SU-DHL-6 (cell line): Measurements from ENCODE around the gene MAML1.

Source experiments
- H2AFZ ChIP-seq: fragments of 200-600 bp; sonication (generic); 2 replicates; pipeline ENCODE4 v1.6.1; 2014; ENCODE audit warnings: low read depth, mild to moderate bottlenecking, moderate library complexity, mixed read lengths, antibody characterized with exemption, low read length; ENCODE audit not compliant: severe bottlenecking
- H3F3A ChIP-seq: fragments of 200-600 bp; shearing (Covaris generic); 2 replicates; pipeline ENCODE4 v1.6.0; 2016; ENCODE audit warnings: antibody characterized with exemption, mild to moderate bottlenecking; ENCODE audit not compliant: insufficient read depth
- H3K27ac ChIP-seq: fragments of 200-600 bp; sonication (generic); 2 replicates; pipeline ENCODE4 v1.5.1; 2016; ENCODE audit warnings: low read depth, mild to moderate bottlenecking, low read length, moderate library complexity, mixed read lengths
- H3K27me3 ChIP-seq: fragments of 200-600 bp; sonication (generic), shearing (Covaris generic); 2 replicates; pipeline ENCODE4 v1.6.0; 2014; ENCODE audit warnings: mild to moderate bottlenecking, low read length
- H3K36me3 ChIP-seq: fragments of 200-600 bp; sonication (generic); 2 replicates; pipeline ENCODE4 v1.6.1; 2014; ENCODE audit warnings: mild to moderate bottlenecking, low read length, mixed read lengths
- H3K4me2 ChIP-seq: fragments of 300-600, 200-600 bp; shearing (Covaris generic), sonication (generic); 2 replicates; pipeline ENCODE4 v1.6.0; 2014; ENCODE audit warnings: low read length, low read depth, mild to moderate bottlenecking; ENCODE audit not compliant: poor library complexity, severe bottlenecking
- H3K4me3 ChIP-seq: fragments of 200-600 bp; sonication (generic); 2 replicates; pipeline ENCODE4 v1.5.1; 2014; ENCODE audit warnings: antibody characterized with exemption, low read length, mild to moderate bottlenecking, mixed read lengths; ENCODE audit not compliant: insufficient read depth, poor library complexity, severe bottlenecking
- H3K79me2 ChIP-seq: fragments of 200-600 bp; sonication (generic); 2 replicates; pipeline ENCODE4 v1.6.1; 2014; ENCODE audit warnings: mild to moderate bottlenecking, low read length, moderate library complexity; ENCODE audit not compliant: insufficient read depth
- H3K9ac ChIP-seq: fragments of 200-600 bp; sonication (generic); 2 replicates; pipeline ENCODE4 v1.7.0; 2014; ENCODE audit warnings: mild to moderate bottlenecking, low read length
- H3K9me2 ChIP-seq: fragments of 200-600 bp; sonication (generic); replicated peaks from 2 replicates; pipeline ENCODE4 v1.6.1; 2014; ENCODE audit warnings: low read length; ENCODE audit not compliant: insufficient read depth
- H3K9me3 ChIP-seq: fragments of 200-600 bp; sonication (generic); 2 replicates; pipeline ENCODE4 v1.6.1; 2014; ENCODE audit warnings: low read length, mixed read lengths; ENCODE audit not compliant: insufficient read depth
- H4K20me1 ChIP-seq: fragments of 200-600 bp; sonication (generic); 2 replicates; pipeline ENCODE4 v1.6.1; 2014; ENCODE audit warnings: low read depth, mild to moderate bottlenecking, antibody characterized with exemption, low read length, moderate library complexity, mixed read lengths
- CTCF ChIP-seq: fragments of 200-600 bp; sonication (generic); IDR thresholded peaks from one replicate; pipeline ENCODE4 v1.5.1; 2017; ENCODE audit warnings: antibody characterized with exemption, mild to moderate bottlenecking, low read length, moderate library complexity; ENCODE audit not compliant: insufficient read depth, poor library complexity, severe bottlenecking
- EZH2phosphoT487 ChIP-seq: fragments of 200-600 bp; sonication (generic), shearing (Covaris generic); conservative IDR thresholded peaks from 2 replicates; pipeline ENCODE4 v1.6.1; 2018; ENCODE audit warnings: mild to moderate bottlenecking, antibody characterized with exemption, low read length, moderate library complexity, mixed read lengths

Gene MAML1

GRCh38 chr5:179767496-179768100 lies 35.0 kb downstream of the MAML1 start:
- Histone ChIP-seq H3F3A (peaks cover 4% of the 10 kb centered on the region; the same call in 1 of the 2 replicates), H3K4me2 (no peak overlapping the region), H2AFZ (no peak overlapping the region), H3K9me2 (no peaks in the 10 kb centered on the region), H3K9ac (no peak overlapping the region), H3K9me3 (no peaks in the 10 kb centered on the region), H3K27ac (no peak overlapping the region), H3K79me2 (peaks cover 32% of the 10 kb centered on the region), H3K27me3 (no peaks in the 10 kb centered on the region), H4K20me1 (0 out of 2 replicates have a peak, but pooled peaks cover 5% of the 10 kb centered on the region), H3K4me3 (no peak overlapping the region), H3K36me3 (0 out of 2 replicates have a peak, but pooled peaks cover 5% of the 10 kb centered on the region)
- no peak for TF ChIP-seq EZH2phosphoT487
- TF ChIP-seq CTCF, result no peak

GRCh38 chr5:179768326-179769085 lies 35.9 kb downstream of the MAML1 start:
- Histone ChIP-seq H3F3A (no peaks in the 10 kb centered on the region), H4K20me1 (0 out of 2 replicates have a peak, but pooled peaks cover 5% of the 10 kb centered on the region), H3K9me3 (no peaks in the 10 kb centered on the region), H3K27ac (no peak overlapping the region), H3K27me3 (no peaks in the 10 kb centered on the region), H3K9me2 (no peaks in the 10 kb centered on the region), H3K4me2 (no peak overlapping the region), H3K79me2 (peaks cover 25% of the 10 kb centered on the region), H3K9ac (no peak overlapping the region), H3K36me3 (0 out of 2 replicates have a peak, but pooled peaks cover 5% of the 10 kb centered on the region), H3K4me3 (no peak overlapping the region), H2AFZ (no peak overlapping the region)
- no peak for TF ChIP-seq EZH2phosphoT487
- TF ChIP-seq CTCF, result no peak

- Histone ChIP-seq H3K4me2 (no peak overlapping the region), H3K79me2 (peaks cover 18% of the 10 kb centered on the region; the same call in 1 of the 2 replicates), H4K20me1 (no peaks in the 10 kb centered on the region)
These were observed 36.6 kb downstream of the MAML1 start for GRCh38 chr5:179769271-179769670.

More at GRCh38 chr5:179769271-179769670, 36.6 kb downstream of the MAML1 start:
- H3K9ac ChIP-seq, result no peak overlapping the region
- no peak overlapping the region for H2AFZ ChIP-seq
- H3F3A ChIP-seq, result no peaks in the 10 kb centered on the region
- H3K9me2 ChIP-seq, result no peaks in the 10 kb centered on the region
- 0 out of 2 replicates have a peak, but pooled peaks cover 5% of the 10 kb centered on the region for H3K36me3 ChIP-seq
- no peaks in the 10 kb centered on the region for H3K9me3 ChIP-seq
- TF ChIP-seq EZH2phosphoT487 (no peak), CTCF (no peak)
- H3K4me3 ChIP-seq, result no peak overlapping the region
- H3K27ac ChIP-seq, result no peak overlapping the region
- H3K27me3 ChIP-seq, result no peaks in the 10 kb centered on the region
